Measurements from ENCODE around the gene EPB41L1.

DNA sequence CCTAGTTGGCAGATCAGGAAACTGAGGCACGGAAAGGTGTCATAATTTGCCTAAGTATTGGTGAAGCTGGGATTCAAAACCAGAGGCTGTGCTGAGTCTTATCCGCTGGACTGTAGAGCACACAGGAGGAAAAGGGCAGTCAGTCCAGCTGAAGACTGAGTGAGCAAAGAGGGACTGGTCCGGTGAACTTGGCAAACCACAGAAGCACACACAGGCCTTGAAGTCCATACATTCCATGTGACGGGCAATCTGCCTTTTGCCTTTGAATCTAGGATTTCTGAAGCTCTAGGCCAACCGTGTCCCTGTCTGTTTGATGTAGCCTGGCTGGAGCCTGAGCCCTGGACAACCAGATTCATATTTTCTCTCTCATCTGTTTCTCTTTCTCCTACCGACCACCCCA lies 34.3 kb upstream of the EPB41L1 start:
- no peak for TF ChIP-seq EZH2phosphoT487 (IDR thresholded peaks at IDR 0.05; ENCODE audit: low read depth)
- TF ChIP-seq, protein P1, sequence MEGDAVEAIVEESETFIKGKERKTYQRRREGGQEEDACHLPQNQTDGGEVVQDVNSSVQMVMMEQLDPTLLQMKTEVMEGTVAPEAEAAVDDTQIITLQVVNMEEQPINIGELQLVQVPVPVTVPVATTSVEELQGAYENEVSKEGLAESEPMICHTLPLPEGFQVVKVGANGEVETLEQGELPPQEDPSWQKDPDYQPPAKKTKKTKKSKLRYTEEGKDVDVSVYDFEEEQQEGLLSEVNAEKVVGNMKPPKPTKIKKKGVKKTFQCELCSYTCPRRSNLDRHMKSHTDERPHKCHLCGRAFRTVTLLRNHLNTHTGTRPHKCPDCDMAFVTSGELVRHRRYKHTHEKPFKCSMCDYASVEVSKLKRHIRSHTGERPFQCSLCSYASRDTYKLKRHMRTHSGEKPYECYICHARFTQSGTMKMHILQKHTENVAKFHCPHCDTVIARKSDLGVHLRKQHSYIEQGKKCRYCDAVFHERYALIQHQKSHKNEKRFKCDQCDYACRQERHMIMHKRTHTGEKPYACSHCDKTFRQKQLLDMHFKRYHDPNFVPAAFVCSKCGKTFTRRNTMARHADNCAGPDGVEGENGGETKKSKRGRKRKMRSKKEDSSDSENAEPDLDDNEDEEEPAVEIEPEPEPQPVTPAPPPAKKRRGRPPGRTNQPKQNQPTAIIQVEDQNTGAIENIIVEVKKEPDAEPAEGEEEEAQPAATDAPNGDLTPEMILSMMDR (IDR thresholded peaks at IDR 0.05; ENCODE audit: low read depth, low read length) = no peak

Data from OCI-LY3 (cell line).